ENCODE data around the gene BIN2. TPM values are rescaled to one million over a fixed set of nuclear protein-coding genes. Genes with fewer than 3 reads are reported as not detected.
"Not testable (repeated sequence)": the region's sequence is repeated elsewhere in the genome, so short reads cannot be mapped to it uniquely, and the experiment has no call there.

The BIN2 gene
- total RNA-seq, 1 experiment from 2014 or later, result not detected

DNA sequence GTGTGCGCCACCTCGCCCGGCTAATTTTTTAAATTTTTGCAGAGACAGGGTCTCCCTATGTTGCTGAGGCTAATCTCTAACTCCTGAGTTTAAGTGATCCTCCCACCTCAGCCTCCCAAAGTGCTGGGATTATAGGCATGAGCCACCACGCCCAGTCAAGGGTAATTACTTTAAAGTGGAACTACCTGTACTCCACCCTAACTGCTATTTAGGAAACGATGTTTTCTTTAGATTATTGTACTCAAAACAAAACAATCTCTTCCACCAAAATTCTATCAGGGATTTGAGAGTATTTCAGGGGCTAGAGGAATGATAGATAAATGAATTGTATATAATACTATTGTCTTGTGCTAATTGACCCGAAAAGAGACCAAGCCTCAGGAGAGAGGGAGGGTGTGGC, 9.6 kb upstream of the BIN2 start:
- Histone ChIP-seq H3K27me3 (peaks cover 9% of the 10 kb centered on the region; the same call in 1 of the 2 replicates), H3K4me3 (no peak overlapping the region), H3K9me3 (replicated peaks) (no peaks in the 10 kb centered on the region), H3K27ac (no peak overlapping the region), H3K36me3 (no peaks in the 10 kb centered on the region), H3K4me1 (no peaks in the 10 kb centered on the region)
- DNase-seq, result no peak

DNA sequence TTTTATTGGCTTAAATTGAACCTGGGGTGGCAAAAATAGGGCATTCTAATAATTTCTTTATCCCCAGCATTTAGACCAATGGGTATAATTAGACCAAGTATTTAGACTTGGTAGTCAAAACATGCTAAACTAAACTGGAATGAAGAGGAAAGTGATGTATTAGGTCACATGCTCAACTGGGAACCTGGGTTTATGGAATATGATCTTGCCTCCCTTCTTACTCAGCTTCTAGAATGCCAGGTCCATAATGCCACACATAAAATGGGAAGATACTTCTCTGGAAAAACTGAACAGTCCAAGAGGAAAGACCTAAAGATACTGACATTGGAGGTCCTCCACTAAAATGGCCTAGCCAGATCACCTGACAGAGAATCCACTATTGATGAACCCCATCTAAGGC, 6.2 kb upstream of the BIN2 start:
- Histone ChIP-seq H3K27me3 (peaks cover 9% of the 10 kb centered on the region; the same call in 1 of the 2 replicates), H3K4me3 (no peak overlapping the region), H3K27ac (no peak overlapping the region), H3K36me3 (no peaks in the 10 kb centered on the region), H3K4me1 (peaks cover 10% of the 10 kb centered on the region; the same call in 1 of the 2 replicates), H3K9me3 (replicated peaks) (no peaks in the 10 kb centered on the region)
- no peak for DNase-seq

DNA sequence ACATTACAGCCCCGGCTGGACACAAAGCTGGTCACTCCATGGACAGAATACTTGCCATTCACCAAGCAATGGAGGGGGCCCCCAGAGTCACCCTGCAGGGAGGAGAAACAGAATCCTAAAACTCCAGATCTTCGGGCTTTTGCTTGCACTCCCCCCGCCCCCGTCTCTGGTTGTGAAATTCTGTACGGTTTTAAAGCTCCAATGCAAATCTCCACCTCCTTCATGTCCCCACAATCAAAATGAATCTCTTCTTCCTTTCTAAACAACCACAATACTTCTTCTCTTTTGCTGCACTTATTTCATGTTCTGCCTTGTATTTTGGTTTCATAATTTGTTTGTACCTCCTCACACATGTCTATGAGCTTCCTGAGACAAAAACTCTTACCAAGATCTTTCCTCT, 5.8 kb upstream of the BIN2 start:
- no peaks in the 10 kb centered on the region for H3K36me3 ChIP-seq
- DNase-seq, result no peak
- H3K27ac ChIP-seq, result no peak overlapping the region
- H3K4me1 ChIP-seq, result peaks cover 10% of the 10 kb centered on the region; the same call in 1 of the 2 replicates
- no peaks in the 10 kb centered on the region for H3K9me3 ChIP-seq (replicated peaks)
- H3K27me3 ChIP-seq, result peaks cover 7% of the 10 kb centered on the region; the same call in 1 of the 2 replicates
- no peak overlapping the region for H3K4me3 ChIP-seq

DNA sequence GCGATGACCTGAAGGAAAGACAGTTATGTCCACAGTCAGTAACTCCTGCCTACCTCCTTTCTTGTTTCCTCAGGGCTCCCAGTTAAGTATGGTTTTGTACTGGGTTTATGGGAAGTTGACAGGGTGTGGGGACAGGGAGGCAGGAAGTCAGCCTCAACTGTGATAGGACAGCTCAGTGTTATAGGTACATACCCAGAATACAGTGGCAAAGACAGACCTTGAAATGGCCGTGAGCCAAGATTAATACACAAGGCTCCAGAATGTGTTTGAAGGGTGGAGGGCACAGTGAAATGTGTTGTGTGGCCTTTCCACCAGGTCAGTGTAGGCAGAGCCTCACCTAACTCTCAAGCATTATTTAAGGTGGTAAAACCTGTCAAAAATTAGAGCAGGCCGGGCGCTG, 4.6 kb upstream of the BIN2 start:
- H3K4me1 ChIP-seq, result peaks cover 10% of the 10 kb centered on the region; the same call in 1 of the 2 replicates
- no peak overlapping the region for H3K4me3 ChIP-seq
- no peaks in the 10 kb centered on the region for H3K36me3 ChIP-seq
- no peak for DNase-seq
- H3K27me3 ChIP-seq, result no peaks in the 10 kb centered on the region
- H3K9me3 ChIP-seq (replicated peaks), result no peaks in the 10 kb centered on the region
- no peak overlapping the region for H3K27ac ChIP-seq

DNA sequence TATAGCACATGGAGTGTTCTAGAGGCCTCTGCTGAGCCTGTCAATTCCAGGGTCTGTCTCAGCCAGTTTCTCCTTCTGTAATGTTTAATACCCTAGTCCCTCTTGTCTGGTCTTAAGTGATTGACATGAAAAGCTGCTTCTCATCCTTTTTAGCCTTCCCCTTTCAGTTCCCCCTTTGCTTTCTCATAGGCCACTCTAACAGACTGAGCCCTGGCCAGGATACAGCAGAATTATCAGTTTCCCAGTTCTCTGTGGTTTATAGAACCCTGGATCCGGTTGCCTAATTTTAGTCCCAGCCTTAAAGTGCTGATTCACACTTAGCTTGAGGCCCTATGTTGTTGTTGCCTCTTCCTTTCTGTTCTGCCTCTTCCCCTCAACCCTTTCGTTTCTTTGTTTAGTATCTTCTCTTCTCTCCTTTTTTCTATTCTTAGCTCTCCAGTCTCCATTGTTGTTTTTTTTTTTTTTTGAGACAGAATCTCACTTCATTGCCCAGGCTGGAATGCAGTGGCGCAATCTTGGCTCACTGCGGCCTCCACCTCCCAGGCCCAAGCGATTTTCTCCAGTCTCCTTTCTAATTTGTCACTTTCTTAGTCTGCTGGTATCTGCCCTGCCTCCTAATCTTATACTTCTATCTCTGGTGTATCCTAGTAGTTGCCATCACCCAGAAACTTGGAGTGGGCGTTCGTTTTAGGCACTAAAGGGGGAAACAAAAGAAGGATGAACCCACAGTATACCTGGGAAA, 2.9 kb upstream of the BIN2 start:
- no peak overlapping the region for H3K27ac ChIP-seq
- peak; percentile 10 to 51 for DNase-seq

DNA sequence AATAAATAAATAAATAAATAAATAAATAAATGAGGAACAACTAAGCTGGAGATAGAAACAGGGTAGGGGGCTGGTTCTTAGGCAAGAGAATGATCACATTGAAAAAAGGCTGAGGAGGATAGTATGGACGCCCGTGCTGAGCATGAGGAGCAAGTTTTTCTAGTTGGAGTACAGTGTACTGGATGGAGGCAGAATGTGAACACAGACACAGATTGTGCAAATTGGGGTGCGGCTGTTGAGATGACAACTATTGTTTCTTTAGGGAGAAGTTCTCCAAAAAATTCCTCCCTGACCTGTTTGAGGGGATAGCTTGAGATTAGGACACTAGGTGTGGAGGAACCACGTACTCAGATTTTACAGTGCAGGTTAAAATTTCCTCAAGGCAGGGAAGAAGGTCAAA, 979 bp upstream of the BIN2 start:
- H3K4me3 ChIP-seq, result no peak overlapping the region
- no peaks in the 10 kb centered on the region for H3K27me3 ChIP-seq

More for the DNA sequence above, 2.9 kb upstream of the BIN2 start:
- Histone ChIP-seq H3K9me3 (replicated peaks) (no peaks in the 10 kb centered on the region), H3K4me1 (peaks cover 10% of the 10 kb centered on the region; the same call in 1 of the 2 replicates), H3K36me3 (no peaks in the 10 kb centered on the region), H3K4me3 (no peak overlapping the region), H3K27me3 (no peaks in the 10 kb centered on the region)

DNA sequence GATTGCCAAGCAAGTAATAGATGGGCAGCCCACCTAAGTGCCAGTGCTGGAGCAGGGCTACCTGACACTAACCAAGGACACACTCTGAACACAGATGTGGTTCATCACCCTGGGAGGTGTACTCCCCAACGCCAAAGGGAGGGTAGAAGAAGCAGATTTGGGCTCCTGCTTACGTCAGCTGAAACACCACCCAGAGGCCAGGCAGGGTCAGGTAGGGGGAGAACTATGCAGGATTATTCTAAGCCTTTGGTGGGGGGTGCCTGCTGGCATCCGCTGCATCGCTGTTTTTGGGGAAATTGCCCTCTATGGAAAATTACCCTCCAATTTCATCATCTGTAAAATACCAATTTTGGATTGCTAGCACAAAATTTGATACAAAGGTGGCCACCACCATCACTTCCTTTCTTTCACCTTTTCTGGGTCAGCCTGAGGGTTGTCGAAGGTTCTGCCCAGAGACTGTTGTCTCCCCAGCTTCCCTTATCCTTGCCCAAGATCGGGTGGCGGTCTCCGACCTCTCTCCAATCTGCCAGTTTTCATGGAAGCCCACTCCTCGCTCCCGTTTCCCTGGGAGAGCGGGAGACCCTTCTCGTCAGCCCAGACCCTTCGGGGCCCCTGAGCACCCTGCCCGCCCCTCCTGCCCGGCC, 535 bp downstream of the BIN2 start:
- H3K27ac ChIP-seq, result no peak overlapping the region
- DNase-seq, result no peak
- H3K36me3 ChIP-seq, result no peaks in the 10 kb centered on the region
- peaks cover 10% of the 10 kb centered on the region; the same call in 1 of the 2 replicates for H3K4me1 ChIP-seq
- H3K9me3 ChIP-seq (replicated peaks), result no peaks in the 10 kb centered on the region
- H3K27me3 ChIP-seq, result no peaks in the 10 kb centered on the region
- no peak overlapping the region for H3K4me3 ChIP-seq

More for the DNA sequence above, 979 bp upstream of the BIN2 start:
- Histone ChIP-seq H3K9me3 (replicated peaks) (no peaks in the 10 kb centered on the region), H3K27ac (no peak overlapping the region), H3K4me1 (peaks cover 10% of the 10 kb centered on the region; the same call in 1 of the 2 replicates), H3K36me3 (no peaks in the 10 kb centered on the region)
- no peak for DNase-seq

DNA sequence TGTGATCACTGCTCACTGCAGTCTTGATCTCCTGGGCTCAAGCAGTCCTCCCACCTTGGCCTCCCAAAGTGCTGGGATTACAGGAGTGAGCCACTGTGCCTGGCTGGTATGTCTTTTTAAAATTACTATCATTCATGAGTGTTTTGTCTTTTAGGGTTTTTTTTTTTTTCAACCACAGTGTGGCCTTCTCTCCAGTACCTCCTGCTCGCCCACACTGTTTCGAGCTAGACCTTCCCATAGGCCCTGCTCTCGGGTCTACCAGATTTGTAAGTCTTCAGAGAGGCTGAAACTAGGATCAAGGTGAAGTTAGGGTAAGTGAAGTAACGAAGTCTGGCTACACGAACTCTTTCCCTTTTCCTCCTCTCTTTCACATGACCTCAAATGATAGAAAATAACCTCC, 1.5 kb downstream of the BIN2 start:
- DNase-seq, result no peak
- Histone ChIP-seq H3K27ac (no peak overlapping the region), H3K4me3 (no peak overlapping the region), H3K36me3 (no peaks in the 10 kb centered on the region), H3K27me3 (no peaks in the 10 kb centered on the region), H3K4me1 (peaks cover 10% of the 10 kb centered on the region; the same call in 1 of the 2 replicates), H3K9me3 (replicated peaks) (no peaks in the 10 kb centered on the region)

DNA sequence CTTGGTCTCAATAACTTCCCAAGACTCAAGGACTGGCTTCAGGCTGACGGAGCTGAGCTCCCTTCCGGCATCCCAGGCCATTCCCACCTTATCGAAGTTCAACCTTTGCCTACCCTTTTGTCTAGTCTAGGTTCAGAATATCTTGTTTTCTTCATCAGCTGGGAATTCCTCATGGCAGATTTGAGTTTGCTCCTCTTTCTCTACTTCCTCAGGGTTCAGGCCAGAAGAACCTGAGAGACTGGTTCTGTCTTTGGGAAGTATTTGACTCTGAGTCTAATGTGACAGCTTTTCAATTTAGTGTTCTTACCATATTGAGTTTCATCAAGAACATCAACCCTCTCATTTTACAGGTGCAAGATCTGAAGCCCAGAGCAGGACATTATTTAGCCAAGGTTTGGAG, 2.1 kb downstream of the BIN2 start:
- peaks cover 5% of the 10 kb centered on the region; the same call in 1 of the 2 replicates for H3K4me1 ChIP-seq
- H3K27ac ChIP-seq, result no peak overlapping the region
- no peaks in the 10 kb centered on the region for H3K27me3 ChIP-seq
- H3K4me3 ChIP-seq, result no peak overlapping the region
- no peaks in the 10 kb centered on the region for H3K9me3 ChIP-seq (replicated peaks)
- DNase-seq, result no peak
- no peaks in the 10 kb centered on the region for H3K36me3 ChIP-seq

DNA sequence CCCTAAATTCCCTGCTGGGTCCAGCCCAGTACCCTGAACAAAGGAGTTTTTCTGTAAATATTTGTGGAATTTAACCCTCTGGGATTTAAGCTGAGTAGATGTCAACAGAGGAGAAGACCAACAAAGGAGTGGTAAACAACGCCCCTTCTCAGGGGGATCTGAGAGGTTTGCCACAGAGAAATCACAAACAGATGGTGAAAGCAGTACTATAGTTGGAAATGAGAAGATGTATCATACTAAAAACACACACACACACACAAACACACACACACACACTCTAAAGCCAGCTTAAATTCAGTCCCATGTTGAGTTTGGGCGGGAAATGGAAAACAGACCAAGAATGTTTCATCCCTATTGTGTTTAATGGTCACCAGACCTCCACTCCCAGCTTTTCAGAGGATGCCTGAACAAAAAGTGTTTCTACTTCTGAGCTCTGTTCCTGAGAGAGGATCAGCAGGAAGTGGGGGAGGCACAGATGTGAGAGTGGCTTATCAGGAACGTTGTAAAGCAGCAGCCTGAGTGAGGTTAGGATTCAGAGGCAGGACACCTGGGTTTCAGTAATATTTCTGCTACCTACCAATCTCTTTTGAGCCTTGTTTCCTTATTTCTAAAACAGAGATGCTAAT, 3.2 kb downstream of the BIN2 start:
- H3K4me1 ChIP-seq, result no peaks in the 10 kb centered on the region
- no peak for DNase-seq
- H3K36me3 ChIP-seq, result no peaks in the 10 kb centered on the region
- no peak overlapping the region for H3K27ac ChIP-seq
- H3K4me3 ChIP-seq, result no peak overlapping the region
- no peaks in the 10 kb centered on the region for H3K27me3 ChIP-seq
- no peaks in the 10 kb centered on the region for H3K9me3 ChIP-seq (replicated peaks)

DNA sequence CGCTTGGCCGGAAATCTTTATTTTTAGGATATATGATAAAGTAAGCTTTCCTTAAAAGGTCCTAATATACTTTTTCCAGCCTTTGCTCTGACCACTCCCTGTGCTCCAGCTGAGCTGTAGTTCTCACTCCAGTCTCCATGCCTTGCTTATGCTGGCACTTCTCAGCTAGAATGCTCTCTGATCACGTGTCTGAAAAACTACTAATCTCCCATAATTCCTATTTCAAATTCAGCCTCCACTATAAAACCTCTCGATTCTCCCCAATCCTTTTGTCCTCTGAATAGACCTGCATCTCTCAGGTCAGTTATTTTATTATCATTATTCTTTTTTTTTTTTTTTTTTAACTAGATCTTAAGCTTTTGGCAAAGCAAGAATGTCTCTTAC, 3.7 kb downstream of the BIN2 start:
- Histone ChIP-seq H3K27ac (no peak overlapping the region), H3K4me1 (no peaks in the 10 kb centered on the region), H3K36me3 (no peaks in the 10 kb centered on the region), H3K9me3 (replicated peaks) (no peaks in the 10 kb centered on the region), H3K27me3 (no peaks in the 10 kb centered on the region), H3K4me3 (no peak overlapping the region)
- DNase-seq, result no peak

DNA sequence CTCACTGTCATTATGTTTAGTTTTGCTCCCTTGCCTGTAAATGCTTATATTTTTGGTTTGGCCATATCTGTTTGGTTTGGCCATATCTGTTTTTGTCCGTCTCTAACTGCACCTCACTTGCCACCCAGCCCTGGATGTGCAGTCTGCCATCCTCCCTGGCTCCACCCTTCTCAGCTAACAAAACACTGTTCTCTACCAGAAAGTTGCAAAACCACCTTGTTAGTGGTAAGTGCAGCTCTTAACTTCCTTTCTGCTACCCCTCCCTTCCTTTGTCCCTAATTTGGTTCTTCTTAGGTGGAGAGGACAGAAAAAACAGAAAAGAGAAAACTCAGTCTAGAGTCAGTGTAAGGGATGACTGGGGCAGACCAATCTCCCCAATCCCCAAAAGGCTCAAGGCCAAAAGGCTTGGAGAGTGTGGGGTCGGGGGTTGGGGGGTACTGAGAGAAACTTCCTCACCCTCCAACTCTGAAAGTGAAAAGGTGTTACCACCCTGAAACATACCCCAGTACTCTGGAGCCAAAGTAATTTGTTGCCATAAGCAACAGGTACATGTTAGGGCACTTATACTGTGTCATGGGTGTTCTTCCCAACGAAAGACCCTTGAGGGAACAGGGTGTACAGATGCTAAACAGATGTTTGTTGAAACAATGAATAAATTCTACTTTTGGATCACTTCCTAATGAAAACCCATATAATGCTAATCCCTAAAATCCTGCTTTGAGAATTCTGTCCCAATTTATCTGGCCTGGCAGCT, 5.0 kb downstream of the BIN2 start:
- no peak overlapping the region for H3K27ac ChIP-seq
- DNase-seq, result no peak

DNA sequence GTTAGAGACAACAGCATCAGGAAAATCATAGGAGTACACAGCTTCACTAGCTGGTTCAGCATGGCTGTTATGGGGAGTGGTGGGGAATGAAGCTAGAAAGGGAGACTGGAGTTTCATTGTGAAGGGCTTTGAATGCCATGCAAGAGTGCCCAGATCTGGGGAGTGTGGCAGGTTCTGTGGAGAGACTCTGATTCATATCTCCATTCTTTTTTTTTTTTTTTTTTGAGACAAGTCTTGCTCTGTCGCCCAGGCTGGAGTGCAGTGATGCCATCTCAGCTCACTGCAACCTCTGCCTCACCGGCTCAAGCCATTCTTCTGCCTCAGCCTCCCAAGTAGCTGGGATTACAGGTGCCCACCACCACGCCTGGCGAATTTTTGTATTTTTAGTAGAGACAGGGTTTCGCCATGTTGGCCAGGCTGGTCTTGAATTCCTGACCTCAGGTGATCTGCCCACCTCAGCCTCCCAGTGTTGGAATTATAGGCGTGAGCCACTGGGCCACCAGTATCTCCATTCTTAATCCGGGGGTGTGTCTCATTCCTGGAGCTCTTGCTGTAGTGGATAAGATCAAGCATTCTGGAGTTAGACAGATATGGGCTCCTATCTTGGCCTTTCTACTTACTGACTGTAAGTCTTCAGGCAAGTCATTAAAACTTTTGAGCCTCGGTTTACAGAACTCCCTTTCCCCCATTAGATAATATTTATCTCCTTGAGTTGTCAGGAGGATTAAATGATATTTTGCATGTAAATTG, 5.7 kb downstream of the BIN2 start:
- H3K36me3 ChIP-seq; DNase-seq; H3K4me1 ChIP-seq; H3K27me3 ChIP-seq; H3K4me3 ChIP-seq; H3K9me3 ChIP-seq (replicated peaks); H3K27ac ChIP-seq: not testable (repeated sequence)

More for the DNA sequence above, 5.0 kb downstream of the BIN2 start:
- Histone ChIP-seq H3K4me1 (no peaks in the 10 kb centered on the region), H3K4me3 (no peak overlapping the region), H3K27me3 (no peaks in the 10 kb centered on the region), H3K9me3 (replicated peaks) (no peaks in the 10 kb centered on the region), H3K36me3 (no peaks in the 10 kb centered on the region)

DNA sequence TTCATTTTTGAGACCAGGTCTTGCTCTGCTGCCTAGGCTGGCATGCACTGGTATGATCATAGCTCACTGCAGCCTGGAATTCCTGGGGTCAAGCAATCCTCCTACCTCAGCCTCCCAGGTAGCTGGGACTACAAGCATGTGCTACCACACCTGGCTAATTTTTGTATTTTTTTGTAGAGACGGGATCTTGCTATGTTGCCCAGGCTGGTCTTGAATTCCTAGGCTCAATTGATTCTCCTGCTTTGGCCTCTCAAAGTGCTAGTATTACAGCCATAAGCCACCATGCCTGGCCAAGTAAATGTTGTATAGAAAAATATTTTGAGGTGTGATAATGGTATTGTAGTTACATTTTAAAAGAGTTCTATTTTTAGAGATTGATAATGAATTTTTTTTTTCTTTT, 12.6 kb downstream of the BIN2 start:
- DNase-seq, result no peak
- H3K27ac ChIP-seq, result no peak overlapping the region
- H3K36me3 ChIP-seq, result no peaks in the 10 kb centered on the region
- no peak overlapping the region for H3K4me3 ChIP-seq
- H3K9me3 ChIP-seq (replicated peaks), result no peaks in the 10 kb centered on the region
- no peaks in the 10 kb centered on the region; the same call in 1 of the 2 replicates for H3K27me3 ChIP-seq
- no peaks in the 10 kb centered on the region for H3K4me1 ChIP-seq

Data from SJCRH30 (cell line).